NT2/D1 (cell line): ENCODE measurements around the gene TPD52L3.

Experiments
- YY1 ChIP-seq: IDR thresholded peaks from 2 replicates; pipeline ENCODE4 v1.6.1; 2011; ENCODE audit not compliant: insufficient read length, insufficient read depth
- ZNF274 ChIP-seq: IDR thresholded peaks from 2 replicates; pipeline ENCODE4 v1.6.1; 2011; ENCODE audit warnings: mild to moderate bottlenecking, low read depth, low read length

DNA sequence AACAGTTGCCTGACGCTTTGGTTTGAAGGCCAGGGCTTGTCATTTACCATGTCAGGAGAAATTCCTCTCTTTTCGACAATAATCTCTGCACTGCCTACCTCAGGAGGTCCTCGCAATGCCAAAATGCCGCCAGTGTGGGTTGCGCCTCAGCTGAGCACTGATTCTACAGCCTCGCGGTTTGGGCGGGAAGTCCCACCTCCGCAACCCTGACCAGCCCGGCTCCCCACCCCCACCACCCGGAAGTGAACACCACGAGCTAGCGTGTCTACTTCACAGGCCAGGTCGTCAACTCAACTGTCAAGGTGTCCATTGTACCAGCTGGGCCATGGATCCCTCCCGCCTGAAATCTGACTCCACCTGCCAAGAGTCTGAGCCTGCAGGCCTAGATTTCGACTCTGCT is at the start of gene TPD52L3:
- TF ChIP-seq YY1 (no peak), ZNF274 (no peak)
